ENCODE data around the gene SMG1. TPM values are rescaled to one million over a fixed set of nuclear protein-coding genes. Genes with fewer than 3 reads are reported as not detected.
A peak's percentile ranks its signal among the peaks of the same experiment; 100 is the strongest.
"Not testable (repeated sequence)": the region's sequence is repeated elsewhere in the genome, so short reads cannot be mapped to it uniquely, and the experiment has no call there.

Gene SMG1
- total RNA-seq, 2 donors from 2014 or later: 69.2 to 142 TPM

DNA sequence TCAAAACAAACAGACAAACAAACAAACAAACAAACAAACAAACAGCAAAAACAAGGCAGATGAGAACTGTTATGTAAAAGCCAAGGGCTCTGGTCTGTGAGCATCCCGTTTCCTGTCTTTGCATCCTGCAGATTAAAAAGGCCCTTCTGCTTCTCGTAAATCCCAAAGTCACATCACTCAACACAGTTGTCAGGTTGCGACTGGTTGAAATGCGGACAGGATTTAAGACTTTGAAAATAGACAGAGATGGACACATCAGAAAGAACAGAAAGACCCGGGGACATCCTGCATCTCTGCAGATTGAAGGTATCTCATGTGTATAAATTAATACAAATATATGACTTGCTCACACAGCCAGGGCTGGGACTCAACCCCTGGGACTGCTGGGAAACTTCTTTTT lies 39.3 kb upstream of the SMG1 start:
- no peaks in the 10 kb centered on the region for H3K27me3 ChIP-seq (replicated peaks; ENCODE audit: insufficient read depth)
- TF ChIP-seq, protein P1, sequence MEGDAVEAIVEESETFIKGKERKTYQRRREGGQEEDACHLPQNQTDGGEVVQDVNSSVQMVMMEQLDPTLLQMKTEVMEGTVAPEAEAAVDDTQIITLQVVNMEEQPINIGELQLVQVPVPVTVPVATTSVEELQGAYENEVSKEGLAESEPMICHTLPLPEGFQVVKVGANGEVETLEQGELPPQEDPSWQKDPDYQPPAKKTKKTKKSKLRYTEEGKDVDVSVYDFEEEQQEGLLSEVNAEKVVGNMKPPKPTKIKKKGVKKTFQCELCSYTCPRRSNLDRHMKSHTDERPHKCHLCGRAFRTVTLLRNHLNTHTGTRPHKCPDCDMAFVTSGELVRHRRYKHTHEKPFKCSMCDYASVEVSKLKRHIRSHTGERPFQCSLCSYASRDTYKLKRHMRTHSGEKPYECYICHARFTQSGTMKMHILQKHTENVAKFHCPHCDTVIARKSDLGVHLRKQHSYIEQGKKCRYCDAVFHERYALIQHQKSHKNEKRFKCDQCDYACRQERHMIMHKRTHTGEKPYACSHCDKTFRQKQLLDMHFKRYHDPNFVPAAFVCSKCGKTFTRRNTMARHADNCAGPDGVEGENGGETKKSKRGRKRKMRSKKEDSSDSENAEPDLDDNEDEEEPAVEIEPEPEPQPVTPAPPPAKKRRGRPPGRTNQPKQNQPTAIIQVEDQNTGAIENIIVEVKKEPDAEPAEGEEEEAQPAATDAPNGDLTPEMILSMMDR (IDR thresholded peaks at IDR 0.05): no peak
- H3K36me3 ChIP-seq: no peaks in the 10 kb centered on the region
- ATAC-seq (ENCODE audit: insufficient number of reproducible peaks, low FRiP score, low read depth): no peak
- DNase-seq (ENCODE audit: low spot score): no peak
- H3K4me1 ChIP-seq (ENCODE audit: control insufficient read depth in 1 of 2, low read depth in 2 of 2): peaks cover 4 to 11% of the 10 kb centered on the region in 2 donors
- H3K9me3 ChIP-seq: no peaks in the 10 kb centered on the region
- no peak overlapping the region for H3K4me3 ChIP-seq
- no peak overlapping the region for H3K27ac ChIP-seq

DNA sequence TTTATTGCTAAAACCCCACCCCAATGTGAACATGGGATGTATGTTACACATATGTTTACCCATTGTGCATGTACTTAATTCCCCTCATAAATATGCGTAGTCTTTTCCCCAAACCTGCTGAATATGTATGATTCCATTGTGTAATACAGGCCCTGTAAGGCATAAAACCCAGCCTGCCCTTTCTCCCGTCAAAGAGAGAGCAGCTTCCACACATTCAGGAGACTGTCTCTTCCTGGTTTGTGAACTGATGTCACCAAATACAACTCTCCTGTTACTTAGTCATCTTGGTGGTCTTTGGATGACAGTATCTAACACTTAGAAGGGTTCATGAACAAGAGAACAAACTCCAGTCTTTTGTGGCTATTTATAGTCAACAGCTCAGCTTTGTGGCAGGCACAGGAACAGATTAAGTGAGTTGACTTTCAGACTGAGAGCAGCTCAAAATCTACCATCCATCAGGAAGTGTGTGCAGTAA lies 32.9 kb upstream of the SMG1 start:
- Histone ChIP-seq H3K27me3 (replicated peaks; ENCODE audit: insufficient read depth) (no peaks in the 10 kb centered on the region), H3K36me3 (no peaks in the 10 kb centered on the region), H3K9me3 (no peaks in the 10 kb centered on the region), H3K4me3 (no peak overlapping the region), H3K4me1 (ENCODE audit: control insufficient read depth in 1 of 2, low read depth in 2 of 2) (peaks cover 4 to 23% of the 10 kb centered on the region in 2 donors), H3K27ac (peak overlapping the region; percentile 17 to 19)
- DNase-seq (ENCODE audit: low spot score) (no peak), ATAC-seq (ENCODE audit: insufficient number of reproducible peaks, low FRiP score, low read depth) (no peak)
- TF ChIP-seq, protein P1 (IDR thresholded peaks at IDR 0.05): no peak

DNA sequence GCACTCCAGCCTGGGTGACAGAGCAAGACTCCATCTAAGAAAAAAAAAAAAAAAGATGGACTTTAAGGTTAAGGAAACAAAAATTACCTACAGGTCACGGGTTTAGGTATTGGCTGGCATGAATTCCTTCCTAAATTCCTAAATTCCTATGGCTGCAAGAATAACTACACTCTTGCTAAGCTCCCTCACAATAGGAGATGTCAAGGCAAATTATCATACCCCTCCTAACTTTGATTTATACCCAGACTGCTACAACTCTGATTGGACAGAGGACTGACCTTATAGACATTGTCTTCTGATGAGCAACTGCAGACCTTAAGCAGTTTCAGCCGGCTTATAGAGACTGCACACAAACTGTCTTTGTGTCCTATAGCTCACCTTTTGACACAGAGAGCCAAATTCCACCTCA lies 32.4 kb upstream of the SMG1 start:
- ATAC-seq (ENCODE audit: insufficient number of reproducible peaks, low FRiP score, low read depth): no peak
- Histone ChIP-seq H3K4me3 (no peak overlapping the region), H3K27ac (peak overlapping the region in 1 of 2 donors; percentile 17), H3K36me3 (no peaks in the 10 kb centered on the region), H3K9me3 (no peaks in the 10 kb centered on the region), H3K27me3 (replicated peaks; ENCODE audit: insufficient read depth) (no peaks in the 10 kb centered on the region), H3K4me1 (ENCODE audit: control insufficient read depth in 1 of 2, low read depth in 2 of 2) (peaks cover 4 to 23% of the 10 kb centered on the region in 2 donors)
- TF ChIP-seq, protein P1 (IDR thresholded peaks at IDR 0.05): no peak
- DNase-seq (ENCODE audit: low spot score): no peak

- not testable (repeated sequence) for ATAC-seq (ENCODE audit: insufficient number of reproducible peaks, low FRiP score, low read depth); H3K27me3 ChIP-seq (replicated peaks; ENCODE audit: insufficient read depth); H3K36me3 ChIP-seq; H3K4me3 ChIP-seq; DNase-seq (ENCODE audit: low spot score); H3K9me3 ChIP-seq; H3K27ac ChIP-seq
- peaks cover 0 to 16% of the 10 kb centered on the region in 2 donors for H3K4me1 ChIP-seq (ENCODE audit: control insufficient read depth in 1 of 2, low read depth in 2 of 2)
These were observed 30.5 kb upstream of the SMG1 start for GRCh38 chr16:18956658-18957241.

- H3K4me1 ChIP-seq (ENCODE audit: control insufficient read depth in 1 of 2, low read depth in 2 of 2): peaks cover 0 to 12% of the 10 kb centered on the region in 2 donors
- not testable (repeated sequence) for DNase-seq (ENCODE audit: low spot score); ATAC-seq (ENCODE audit: insufficient number of reproducible peaks, low FRiP score, low read depth); H3K36me3 ChIP-seq; H3K27me3 ChIP-seq (replicated peaks; ENCODE audit: insufficient read depth); H3K27ac ChIP-seq; H3K9me3 ChIP-seq; H3K4me3 ChIP-seq
These were observed 29.8 kb upstream of the SMG1 start for GRCh38 chr16:18955874-18956580.

DNA sequence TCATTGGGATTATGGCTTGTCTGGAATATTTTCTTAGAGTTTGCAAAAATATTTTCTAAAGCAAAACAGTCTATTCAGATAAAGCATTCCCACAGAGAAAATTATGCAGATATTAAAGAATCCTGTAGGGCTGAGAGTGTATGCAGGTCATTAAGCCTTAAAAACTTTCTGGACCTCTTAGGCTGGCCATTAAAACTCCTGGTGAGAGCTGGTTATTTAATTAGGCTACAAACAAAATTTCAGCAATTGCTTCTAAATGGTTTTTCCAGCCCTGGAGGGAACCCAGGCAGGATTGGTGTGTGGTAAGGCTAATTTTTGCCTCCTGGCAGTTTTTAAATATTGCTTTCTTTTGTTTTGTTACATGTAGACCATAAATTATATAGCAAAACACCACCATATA lies 27.3 kb upstream of the SMG1 start:
- TF ChIP-seq, protein P1 (IDR thresholded peaks at IDR 0.05): no peak
- H3K4me3 ChIP-seq: no peak overlapping the region
- no peak overlapping the region for H3K27ac ChIP-seq
- no peaks in the 10 kb centered on the region for H3K4me1 ChIP-seq (ENCODE audit: control insufficient read depth in 1 of 2, low read depth in 2 of 2)
- H3K36me3 ChIP-seq: no peaks in the 10 kb centered on the region
- DNase-seq (ENCODE audit: low spot score): no peak
- no peak for ATAC-seq (ENCODE audit: insufficient number of reproducible peaks, low FRiP score, low read depth)
- no peaks in the 10 kb centered on the region for H3K9me3 ChIP-seq
- no peaks in the 10 kb centered on the region for H3K27me3 ChIP-seq (replicated peaks; ENCODE audit: insufficient read depth)
